HG03575 (cell line): Measurements from ENCODE around the gene GXYLT1.
A peak's percentile ranks its signal among the peaks of the same experiment; 100 is the strongest.
"Not testable (repeated sequence)": the region's sequence is repeated elsewhere in the genome, so short reads cannot be mapped to it uniquely, and the experiment has no call there.

Experiments used
- ATAC-seq: cut with Tn5 transposase; IDR thresholded peaks from one replicate; pipeline ENCODE4 v1.9.1; 2021; ENCODE audit not compliant: unreplicated experiment, insufficient number of reproducible peaks, low FRiP score; ENCODE audit errors: extremely low read depth

GXYLT1 gene

DNA sequence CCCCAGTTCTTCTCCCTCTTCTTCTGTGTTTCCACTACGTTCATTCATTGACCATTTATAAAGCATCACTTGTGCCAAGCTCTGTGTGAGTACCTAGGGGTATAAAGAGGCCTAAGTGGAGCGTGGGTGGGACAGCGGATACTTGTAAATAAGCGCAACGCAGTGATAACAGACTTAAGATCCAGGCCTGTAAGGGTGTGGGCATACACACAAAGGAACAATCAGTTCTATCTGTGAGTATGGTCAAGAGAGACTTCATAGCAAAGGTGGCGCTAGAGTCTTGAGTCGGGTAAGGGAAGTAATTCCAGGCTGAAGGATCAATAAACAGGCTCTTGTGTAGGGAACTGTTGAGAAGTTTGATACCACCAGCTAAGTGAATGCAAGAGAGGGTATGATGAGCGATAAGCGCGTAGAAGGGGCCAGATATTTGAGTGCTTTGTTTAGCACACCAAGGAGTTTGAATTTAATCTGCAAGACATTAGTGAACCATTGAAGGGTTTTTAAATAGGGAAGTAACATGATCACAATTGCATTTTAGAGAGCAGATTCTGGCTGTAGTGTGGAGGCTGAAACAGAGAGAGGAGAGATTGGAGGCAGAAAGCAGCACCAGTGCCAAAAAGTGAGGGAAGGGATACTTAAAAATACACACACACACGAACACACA is 1.0 kb upstream of the GXYLT1 start:
- no peak for ATAC-seq

DNA sequence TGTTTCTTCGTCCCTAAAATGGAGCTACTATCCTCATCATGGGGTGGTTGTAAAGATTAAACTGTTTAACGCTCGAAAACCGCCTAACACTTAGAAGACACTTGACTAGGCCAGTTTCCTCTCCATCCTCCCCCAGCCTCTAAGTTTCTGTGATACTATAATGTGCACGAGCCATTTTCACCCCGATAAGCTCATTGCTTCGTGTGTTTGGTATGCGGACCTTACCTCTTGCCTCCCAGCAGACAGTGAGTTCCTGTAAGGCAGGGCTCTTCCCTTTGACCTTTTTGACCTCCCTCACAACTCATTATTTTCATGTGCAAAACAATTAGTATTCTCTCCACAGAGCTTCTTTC is 499 bp upstream of the GXYLT1 start:
- no peak for ATAC-seq

DNA sequence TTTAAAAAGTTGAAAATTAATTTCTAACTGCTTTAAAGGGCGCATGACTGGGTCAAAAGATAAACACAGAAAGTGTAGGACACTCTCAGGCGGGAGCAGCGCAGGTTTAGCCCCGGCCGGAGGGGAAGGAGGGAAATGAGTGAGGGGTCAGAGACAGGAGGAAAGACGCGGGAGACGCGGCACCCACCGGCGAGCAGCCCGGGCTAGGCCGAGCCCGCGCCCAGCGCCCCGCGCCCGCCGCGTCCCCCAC is 591 bp downstream of the GXYLT1 start:
- ATAC-seq = peak; percentile 18

DNA sequence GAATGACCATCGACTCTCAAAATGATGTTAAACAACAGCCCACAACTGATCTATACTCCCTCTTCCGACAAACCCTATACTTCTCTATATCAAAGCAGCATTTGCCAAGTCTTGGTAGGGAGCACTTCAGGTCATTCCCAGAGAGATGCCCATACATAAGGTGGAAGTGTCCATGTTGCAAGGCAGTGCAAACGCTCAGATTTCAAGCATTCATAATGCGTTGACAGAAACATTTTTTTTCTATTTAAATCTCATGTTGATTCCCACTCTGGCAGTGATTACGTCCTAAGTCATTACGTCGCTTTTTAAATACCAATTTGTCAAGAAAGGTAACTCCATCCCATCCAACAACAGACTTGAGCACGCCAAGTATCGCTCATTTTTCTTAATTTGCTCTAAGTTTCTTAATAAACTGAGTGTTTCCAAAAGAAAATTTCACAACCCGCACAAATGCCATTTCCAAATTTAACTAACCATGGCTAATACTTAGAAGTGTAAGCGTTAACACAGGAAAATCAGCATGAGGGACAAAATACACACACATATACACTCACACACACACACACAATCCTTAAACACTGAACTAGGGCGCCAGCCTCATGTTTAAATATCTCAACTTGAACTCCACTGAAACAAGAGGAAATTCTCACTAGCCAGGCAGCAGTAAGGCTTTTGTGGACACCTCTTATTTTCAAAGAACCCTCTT is 1.1 kb downstream of the GXYLT1 start:
- peak; percentile 5 for ATAC-seq

DNA sequence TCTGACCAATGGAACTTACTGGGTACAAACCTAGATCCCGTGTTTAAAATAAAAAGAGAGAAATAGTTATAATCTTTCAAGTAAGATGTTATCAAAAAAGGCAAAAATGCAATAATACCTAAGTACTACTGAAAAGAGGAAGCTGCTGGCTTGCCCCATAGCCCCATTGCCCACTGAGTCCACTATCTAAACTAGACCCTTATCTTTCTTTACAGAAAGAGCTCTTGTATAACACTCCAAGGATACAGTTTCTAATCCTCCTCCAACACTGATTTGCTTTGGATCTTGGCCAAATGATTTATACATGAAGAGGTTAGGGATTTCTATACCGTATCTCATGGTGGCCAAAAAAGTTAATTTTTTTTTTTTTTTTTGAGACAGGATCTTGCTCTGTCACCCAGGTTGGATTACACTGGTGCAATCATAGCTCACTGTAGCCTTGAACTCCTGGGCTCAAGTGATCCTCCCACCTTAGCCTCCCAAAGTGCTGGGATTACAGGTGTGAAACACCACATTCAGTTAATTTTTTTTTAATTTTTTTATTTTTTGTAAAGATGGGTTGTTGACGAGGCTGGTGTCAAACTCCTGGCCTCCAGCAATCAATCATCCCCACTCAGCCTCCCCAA is 2.6 kb downstream of the GXYLT1 start:
- ATAC-seq = no peak

DNA sequence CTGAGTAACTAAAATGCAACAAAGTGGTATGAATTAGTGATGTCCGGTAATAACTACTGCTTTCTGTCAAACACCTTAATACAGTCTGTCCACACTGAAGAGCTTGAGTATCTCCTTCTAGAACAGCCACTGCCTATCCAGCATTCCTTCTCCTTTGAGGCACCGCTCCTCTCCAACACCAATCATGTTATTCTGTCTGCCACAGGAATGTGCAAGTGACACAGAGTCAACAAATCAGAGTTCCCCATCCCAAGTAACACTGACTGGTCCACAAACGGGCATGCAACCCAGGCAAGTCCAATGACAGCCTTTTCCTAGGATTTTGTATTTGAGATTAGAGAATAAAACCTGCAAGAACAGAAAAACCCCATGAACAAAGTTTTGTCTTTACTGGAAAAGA is 3.8 kb downstream of the GXYLT1 start:
- ATAC-seq = no peak

DNA sequence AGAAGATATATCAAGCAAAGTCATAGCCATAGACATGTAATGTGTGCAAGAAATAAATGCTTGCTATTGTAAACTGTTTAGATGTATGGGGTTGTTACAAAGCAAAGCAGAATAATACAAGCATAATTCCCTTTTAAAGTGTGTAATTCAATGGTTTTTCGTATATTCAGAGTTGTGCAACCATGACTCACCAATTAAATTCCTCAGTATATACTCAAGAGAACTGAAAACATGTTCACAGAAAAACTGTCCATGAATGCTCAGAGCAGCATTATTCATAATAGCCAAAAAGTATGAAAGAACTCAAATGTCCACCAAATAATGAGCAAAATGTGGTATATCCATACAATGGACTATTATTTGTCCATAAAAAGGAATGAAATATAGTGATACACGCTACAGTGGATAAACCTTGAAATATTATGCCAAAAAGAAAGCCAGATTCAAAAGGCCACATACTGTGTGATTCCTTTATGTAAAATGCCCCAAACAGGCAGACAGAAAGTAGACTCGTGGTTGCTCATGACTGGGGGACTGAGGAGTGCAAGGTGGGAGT is 9.3 kb downstream of the GXYLT1 start:
- no peak for ATAC-seq

DNA sequence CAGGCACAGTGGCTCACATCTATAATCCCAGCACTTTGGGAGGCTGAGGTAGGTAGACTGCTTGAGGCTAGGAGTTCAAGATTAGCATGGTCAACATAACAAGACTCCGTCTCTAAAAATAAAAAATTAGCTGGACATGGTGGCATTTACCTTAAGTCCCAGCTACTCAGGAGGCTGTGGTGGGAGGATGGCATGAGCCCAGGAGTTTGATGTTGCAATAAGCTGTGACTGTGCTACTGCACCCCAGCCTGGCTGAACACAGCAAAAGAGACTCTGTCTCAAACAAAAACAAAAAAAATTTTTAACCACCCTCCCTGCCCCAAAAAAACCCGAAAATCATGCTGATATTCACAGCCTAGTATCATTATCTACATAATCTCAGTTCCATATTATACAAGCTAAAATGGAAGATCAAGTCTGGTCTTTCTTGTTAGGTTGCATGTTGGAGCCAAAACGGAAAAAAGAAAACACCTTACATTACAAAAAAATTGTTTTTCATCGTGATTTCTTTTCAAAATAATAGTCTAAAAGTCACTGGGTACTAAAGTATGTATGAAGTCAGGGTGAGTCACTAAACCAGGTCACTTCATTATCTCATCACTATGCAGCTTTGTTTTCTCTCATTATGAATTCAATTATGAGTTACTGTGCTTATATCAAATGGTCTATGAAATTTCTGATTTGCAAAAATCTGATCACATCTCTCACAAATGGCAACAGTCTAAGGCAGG is 13.8 kb downstream of the GXYLT1 start:
- ATAC-seq = no peak

DNA sequence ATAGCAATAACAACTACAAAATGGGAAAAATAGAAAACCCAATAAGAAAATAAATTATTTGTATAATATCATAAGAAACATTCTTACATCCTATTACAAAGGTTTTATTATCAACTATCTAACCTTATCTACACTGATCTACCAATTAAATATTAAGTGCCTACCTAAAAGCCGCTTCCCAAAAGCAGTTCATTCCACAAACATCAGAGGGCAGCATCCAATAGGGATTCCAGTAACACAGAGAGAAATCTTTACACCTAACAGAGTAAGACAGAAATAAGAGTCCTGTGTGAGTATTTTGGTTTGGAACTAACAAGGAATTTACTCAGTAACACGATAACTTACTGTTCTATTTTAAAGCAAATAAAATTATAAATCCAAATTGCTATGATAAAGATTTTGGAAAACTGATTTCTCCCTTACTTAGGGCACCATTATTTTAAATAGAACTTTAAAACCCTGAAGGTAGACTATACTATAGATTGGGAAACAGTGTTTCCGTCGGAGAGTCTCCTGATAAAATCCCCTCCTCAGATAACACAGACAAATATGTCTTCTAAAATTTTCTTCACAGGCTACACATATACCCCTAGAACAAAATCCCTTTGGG is 15.0 kb downstream of the GXYLT1 start:
- no peak for ATAC-seq

DNA sequence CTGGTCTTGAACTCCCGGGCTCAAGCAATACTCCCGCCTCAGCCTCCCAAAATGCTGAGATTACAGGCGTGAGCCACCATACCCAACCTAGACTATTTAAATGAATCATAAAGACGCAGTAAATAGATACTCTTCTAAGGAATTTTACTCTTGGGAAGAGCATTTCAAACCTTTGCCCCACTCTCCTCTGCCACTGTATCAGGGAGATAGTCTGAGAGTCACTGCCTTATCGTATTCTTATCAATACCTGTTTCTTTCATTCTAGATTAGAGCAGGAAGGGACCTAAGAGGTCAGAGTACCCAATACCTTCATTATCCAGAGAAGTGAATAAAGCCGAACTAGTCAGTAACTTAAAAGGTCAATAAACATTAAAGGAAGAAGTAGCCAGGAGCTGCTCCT is 15.8 kb downstream of the GXYLT1 start:
- ATAC-seq = no peak

DNA sequence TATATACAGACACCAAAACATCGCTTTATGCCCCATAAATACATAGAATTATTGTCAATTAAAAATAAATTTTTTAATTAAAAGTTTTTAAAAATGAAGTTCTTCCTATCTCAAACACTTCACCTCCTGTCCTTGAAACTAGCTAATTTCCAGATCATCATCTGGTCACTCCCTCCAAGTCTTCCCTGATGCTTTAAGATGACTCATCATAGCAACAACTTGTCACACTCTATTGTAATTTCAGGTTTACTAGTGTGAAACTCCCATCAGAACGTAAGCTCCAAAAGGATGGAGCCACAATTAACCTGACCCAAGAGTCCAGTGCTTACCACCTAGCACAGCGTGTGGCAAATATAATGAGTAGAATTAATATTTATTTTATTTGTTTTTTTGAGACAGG is 16.3 kb downstream of the GXYLT1 start:
- no peak for ATAC-seq

DNA sequence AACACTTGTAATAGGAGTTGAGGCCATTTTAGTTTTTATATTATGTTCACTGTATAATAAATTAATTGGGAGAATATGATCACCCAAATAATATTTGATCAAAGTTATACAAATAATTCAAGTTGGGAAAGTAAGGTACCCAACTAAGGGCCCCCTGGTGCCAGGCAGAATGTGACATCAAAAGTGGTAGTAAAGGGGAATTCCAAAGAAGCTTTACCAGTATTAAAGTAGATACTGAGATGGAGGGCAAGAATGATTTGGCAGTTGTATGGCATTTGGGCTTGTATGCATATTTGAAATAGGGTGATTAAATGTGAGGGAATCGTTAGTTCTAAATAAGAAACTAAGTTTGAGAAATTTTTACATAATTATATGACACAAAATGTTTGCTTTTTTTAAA is 17.7 kb downstream of the GXYLT1 start:
- no peak for ATAC-seq

DNA sequence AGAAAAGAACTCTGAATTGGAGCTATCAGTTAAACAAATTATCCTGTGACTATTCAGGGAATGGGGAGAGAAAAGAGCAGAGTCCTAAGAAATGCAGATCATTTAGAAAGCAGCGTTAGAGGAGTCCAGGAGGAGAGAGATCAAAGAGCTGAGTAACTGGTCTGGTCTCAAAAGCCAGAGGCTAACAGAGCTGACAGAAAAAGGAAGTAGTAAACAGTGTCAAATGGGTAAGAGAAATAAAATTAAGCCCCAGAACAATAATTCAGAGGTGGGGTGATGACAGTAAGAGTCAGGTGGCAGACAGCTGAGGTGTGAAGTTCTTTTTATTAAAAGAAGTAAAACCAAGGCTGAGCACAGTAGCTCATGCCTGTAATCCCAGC is 19.3 kb downstream of the GXYLT1 start:
- no peak for ATAC-seq

DNA sequence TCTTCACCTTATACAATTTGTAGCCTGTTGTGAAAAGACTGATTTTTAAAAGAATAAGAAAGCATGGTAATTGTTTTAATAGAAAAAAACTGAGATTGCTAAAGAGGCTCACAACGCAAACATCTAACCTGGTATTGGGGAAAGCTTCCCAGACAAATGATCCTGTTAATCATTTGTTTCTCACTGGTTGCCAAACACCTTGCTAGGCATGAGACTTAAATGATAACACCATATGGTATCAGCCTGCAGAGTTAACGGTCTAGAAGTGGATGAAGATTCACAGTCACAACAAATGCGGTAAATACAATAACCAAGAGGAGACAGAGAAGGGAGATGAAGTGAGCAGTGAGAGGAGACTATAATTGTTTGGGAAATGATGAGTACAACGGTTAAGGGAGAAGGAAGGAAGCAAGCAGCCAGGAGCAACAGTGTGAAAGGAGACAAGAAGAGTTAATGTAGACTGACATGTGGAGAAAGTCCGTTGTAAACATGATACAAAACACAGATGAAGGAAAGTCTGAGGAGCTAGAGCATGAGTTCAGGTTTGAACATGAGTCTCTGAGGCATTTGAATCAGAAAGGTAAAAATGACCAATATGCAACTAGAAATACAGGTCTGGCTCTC is 19.8 kb downstream of the GXYLT1 start:
- ATAC-seq = no peak

DNA sequence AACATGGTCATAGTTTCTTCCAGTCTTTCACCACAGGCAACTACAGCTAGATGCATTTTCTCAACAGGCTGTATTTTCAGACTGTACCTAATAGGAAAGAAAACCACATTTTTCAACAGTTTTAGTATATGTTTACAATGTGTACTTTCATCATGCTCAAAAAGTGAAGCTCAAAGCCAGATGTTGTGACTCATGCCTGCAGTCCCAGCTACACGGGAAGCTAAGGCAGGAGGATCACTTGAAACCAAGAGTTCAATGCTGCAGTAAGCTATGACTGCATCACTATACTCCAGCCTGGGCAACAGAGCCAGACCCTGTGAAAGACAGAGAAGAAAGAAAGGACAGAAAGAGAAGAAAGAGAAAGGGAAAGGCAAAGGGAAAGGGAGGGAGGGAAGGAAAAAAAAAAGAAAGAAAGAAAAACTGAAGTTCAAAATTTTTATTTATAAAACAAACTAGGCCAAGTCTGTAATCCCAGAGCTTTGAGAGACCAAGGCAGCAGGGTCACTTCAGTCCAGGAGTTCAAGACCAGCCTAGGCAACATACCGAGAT is 25.5 kb downstream of the GXYLT1 start:
- ATAC-seq = no peak

DNA sequence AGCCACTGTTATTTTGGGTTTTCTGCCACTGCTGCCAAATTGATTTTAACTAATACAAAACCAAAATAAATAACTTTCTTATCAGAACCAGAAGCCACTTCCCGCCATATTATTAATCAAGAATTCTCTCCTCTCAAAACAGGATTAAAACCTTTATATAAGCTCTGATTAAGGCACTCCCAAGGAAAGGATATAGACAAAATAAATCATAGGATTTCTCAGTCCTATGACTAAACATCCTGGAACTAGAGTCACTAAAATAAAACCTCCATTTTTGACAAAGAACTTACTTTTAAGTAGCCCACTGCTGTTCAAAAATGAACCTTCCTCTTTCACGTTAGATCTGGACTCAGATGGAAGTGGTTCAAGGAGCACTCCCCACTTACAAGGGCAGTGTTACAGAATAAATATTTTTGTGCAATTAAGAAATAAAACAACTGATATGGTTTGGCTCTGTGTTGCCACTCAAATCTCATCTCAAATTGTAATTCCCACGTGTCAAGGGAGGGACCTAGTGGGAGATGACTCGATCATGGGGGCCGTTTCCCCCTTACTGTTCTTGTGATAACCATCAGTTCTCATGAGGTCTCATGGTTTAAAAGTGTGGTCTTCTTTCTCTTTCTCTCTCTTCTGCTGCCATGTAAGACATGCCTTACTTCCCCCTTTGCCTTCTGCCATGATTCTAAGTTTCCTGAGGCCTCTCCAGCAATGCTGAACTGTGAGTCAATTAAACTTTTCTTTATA is 26.4 kb downstream of the GXYLT1 start:
- no peak for ATAC-seq

DNA sequence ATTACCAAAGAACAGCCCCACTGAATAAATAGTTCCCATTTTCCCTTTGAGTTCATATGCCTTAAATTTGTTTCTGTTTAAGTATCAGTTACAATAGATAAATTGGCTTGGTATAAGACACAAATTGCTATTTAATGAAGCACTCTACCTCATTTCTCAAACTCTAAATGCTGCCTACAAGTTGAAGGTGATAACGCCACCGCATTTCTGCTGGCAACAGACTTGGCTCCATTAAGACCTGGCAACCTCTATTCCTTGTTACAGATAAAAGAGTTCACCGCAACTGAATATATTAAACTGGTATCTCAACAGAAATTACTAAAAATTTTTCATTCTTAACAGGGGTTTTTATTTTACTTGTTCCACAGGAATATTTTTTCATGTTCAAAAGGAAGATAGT is 35.6 kb downstream of the GXYLT1 start:
- ATAC-seq = no peak

DNA sequence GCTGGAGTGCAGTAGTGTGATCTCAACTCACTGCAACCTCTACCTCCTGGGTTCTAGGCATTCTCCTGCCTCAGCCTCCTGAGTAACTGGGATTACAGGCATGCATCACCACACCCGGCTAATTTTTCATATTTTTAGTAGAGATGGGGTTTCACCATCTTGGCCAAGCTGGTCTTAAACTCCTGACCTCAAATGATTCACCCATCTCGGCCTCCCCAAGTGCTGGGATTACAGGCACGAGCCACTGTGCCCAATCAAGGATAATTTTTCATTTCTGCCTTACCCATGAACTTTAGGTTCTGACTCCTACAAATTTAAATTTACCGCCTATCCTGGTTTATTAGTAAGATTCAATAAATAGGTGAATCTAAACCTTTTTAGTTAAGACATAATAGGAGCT is 37.9 kb downstream of the GXYLT1 start:
- not testable (repeated sequence) for ATAC-seq
